Central memory CD8-positive, alpha-beta T cell (primary cell): Measurements from ENCODE around the gene TMEM62.
"Not testable (repeated sequence)": the region's sequence is repeated elsewhere in the genome, so short reads cannot be mapped to it uniquely, and the experiment has no call there.

Experiments used
- ATAC-seq: fragments of 150-1000 bp; cut with Tn5 transposase; replicated peaks from 2 replicates; pipeline ENCODE4 v1.10.0; 2022; ENCODE audit warnings: mild to moderate bottlenecking, moderate FRiP score, moderate number of reproducible peaks; ENCODE audit not compliant: poor library complexity, severe bottlenecking; ENCODE audit errors: extremely low read depth
- DNase-seq, 2 donors: peaks; one replicate each; pipeline ENCODE4 v3.0.0; 2021; ENCODE audit warnings: low spot score in 2 of 2
- H3K27ac Mint-ChIP-seq: one replicate; pipeline ENCODE4 v1.8.0; 2022; ENCODE audit warnings: low read depth, mild to moderate bottlenecking, moderate library complexity, mixed read lengths
- H3K27me3 Mint-ChIP-seq: one replicate; pipeline ENCODE4 v1.8.0; 2022; ENCODE audit warnings: mixed read lengths
- H3K36me3 Mint-ChIP-seq: one replicate; pipeline ENCODE4 v1.8.0; 2022; ENCODE audit warnings: mild to moderate bottlenecking, moderate library complexity, mixed read lengths; ENCODE audit not compliant: insufficient read depth
- H3K4me1 Mint-ChIP-seq: one replicate; pipeline ENCODE4 v1.8.0; 2022; ENCODE audit warnings: mixed read lengths
- H3K4me3 Mint-ChIP-seq: one replicate; pipeline ENCODE4 v1.8.0; 2022; ENCODE audit warnings: mild to moderate bottlenecking, moderate library complexity, mixed read lengths
- H3K9me3 Mint-ChIP-seq: one replicate; pipeline ENCODE4 v1.8.0; 2022; ENCODE audit warnings: mixed read lengths

Gene TMEM62

DNA sequence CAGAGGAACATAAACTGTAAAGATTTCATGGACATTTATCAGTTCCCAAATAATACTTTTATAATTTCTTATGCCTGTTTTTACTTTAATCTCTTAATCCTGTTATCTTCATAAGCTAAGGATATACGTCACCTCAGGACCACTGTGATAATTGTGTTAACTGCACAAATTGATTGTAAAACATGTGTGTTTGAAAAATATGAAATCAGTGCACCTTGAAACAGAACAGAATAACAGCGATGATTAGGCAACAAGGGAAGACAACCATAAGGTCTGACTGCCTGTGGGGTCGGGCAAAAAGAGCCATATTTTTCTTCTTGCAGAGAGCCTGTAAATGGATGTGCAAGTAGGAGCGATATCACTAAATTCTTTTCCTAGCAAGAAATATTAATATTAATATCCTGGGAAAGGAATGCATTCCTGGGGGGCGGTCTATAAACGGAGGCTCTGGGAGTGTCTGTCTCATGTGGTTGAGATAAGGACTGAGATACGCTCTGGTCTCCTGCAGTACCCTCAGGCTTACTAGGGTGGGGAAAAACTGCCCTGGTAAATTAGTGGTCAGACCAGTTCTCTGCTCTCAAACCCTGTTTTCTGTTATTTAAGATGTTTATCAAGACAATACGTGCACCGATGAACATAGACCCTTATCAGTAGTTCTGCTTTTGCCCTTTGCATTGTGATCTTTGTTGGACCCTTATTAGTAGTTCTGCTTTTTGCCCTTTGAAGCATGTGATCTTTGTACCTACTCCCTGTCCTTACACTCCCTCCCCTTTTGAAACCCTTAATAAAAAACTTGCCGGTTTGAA lies 5.0 kb upstream of the TMEM62 start:
- DNase-seq, H3K36me3 Mint-ChIP-seq, H3K4me1 Mint-ChIP-seq, H3K9me3 Mint-ChIP-seq, H3K27ac Mint-ChIP-seq, ATAC-seq, H3K4me3 Mint-ChIP-seq: not testable (repeated sequence)
- H3K27me3 Mint-ChIP-seq = peaks cover 19% of the 10 kb centered on the region

DNA sequence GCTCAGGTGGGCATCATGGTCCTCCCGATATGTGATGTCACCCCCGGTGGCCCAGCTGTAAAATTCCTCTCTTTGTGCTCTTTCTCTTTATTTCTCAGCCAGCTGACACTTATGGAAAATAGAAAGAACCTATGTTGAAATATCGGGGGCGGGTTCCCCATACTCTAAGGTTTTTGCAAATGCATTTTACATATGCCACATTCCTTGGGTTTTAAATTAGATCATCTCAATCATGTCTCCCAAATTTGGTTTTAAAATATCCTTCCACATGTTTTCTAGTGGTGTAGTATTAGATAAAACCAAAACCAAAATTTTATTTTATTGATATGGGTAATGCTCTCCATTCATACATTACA lies 4.4 kb upstream of the TMEM62 start:
- Mint-ChIP-seq H3K4me3 (no peak overlapping the region), H3K36me3 (peaks cover 3% of the 10 kb centered on the region), H3K27ac (no peak overlapping the region), H3K4me1 (peaks cover under 1% of the 10 kb centered on the region), H3K27me3 (peaks cover 19% of the 10 kb centered on the region), H3K9me3 (no peaks in the 10 kb centered on the region)
- ATAC-seq = no peak
- DNase-seq = no peak

DNA sequence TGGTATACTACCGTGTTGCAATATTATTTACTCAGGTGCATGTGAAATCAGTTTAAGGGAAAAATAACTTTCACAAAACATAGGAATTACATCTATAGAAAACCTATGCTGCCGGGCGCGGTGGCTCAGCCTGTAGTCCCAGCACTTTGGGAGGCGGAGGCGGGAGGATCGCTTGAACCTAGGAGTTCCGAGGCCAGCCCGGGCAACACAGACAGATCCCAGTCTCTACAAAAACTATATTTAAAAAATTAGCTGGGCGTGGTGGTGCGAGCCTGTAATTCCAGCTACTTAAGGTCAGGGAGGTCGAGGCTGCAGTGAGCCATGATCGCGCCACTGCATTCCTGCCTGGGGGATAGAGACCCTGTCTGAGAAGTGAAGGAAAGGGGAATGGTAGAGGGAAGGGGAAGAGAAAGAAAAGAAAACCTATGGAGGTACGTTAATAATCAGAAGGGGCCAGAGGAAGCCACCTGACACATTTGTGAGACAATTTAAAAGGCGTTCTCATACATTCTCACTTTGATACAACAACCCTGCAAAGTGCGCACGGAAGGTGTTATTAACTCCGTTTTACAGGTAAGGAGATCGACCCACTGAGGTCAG lies 456 bp upstream of the TMEM62 start:
- Mint-ChIP-seq H3K4me1 (peaks cover 13% of the 10 kb centered on the region), H3K4me3 (peak overlapping the region; percentile 89), H3K9me3 (no peaks in the 10 kb centered on the region), H3K27me3 (peaks cover 19% of the 10 kb centered on the region), H3K36me3 (peaks cover 19% of the 10 kb centered on the region), H3K27ac (peak overlapping the region; percentile 95)
- DNase-seq = no peak
- ATAC-seq = no peak

DNA sequence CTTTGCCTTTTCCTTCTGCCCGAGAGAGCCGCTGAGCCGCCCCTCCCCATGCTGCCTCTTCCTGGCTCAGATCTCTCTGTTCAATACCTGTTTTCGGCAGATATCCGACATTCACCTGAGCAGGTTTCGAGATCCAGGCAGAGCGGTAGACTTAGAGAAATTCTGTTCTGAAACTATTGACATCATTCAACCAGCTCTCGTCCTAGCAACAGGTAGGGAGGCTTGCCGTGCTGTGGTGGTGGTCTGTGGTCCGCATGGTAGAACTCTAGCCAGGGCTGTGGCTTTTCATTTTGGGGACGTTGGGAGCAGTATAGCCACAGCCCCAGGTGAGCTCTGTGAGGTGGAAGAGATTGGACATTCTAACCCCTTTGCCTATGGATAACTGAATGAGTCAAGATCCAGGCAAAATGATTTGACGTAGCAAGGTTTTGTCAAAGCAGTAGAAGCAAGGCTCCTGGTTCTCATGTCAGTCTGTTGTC lies 810 bp downstream of the TMEM62 start:
- Mint-ChIP-seq H3K4me1 (peaks cover 17% of the 10 kb centered on the region), H3K9me3 (no peaks in the 10 kb centered on the region), H3K27ac (peak overlapping the region; percentile 95), H3K27me3 (peaks cover 11% of the 10 kb centered on the region), H3K36me3 (peaks cover 30% of the 10 kb centered on the region), H3K4me3 (peak overlapping the region; percentile 89)
- ATAC-seq (peak; percentile 2), DNase-seq (no peak)

DNA sequence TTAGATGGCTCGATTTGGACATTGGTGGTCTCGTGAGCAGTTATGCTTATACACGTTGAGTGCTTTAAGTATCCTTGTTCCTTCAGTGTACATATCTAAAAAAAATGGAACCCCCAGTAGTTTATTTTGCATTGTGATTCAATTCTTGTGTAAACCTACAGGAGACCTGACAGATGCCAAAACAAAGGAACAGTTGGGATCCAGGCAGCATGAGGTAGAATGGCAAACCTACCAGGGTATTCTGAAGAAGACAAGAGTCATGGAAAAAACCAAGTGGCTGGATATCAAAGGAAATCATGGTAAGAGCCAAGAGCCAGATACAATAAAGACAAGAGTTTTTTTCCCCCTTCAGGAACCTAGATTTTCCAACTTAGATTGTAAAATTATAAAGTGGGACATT lies 2.0 kb downstream of the TMEM62 start:
- Mint-ChIP-seq H3K9me3 (no peaks in the 10 kb centered on the region), H3K27me3 (no peaks in the 10 kb centered on the region), H3K27ac (no peak overlapping the region), H3K4me3 (no peak overlapping the region), H3K36me3 (peaks cover 37% of the 10 kb centered on the region), H3K4me1 (peaks cover 17% of the 10 kb centered on the region)
- DNase-seq = no peak
- ATAC-seq = no peak

DNA sequence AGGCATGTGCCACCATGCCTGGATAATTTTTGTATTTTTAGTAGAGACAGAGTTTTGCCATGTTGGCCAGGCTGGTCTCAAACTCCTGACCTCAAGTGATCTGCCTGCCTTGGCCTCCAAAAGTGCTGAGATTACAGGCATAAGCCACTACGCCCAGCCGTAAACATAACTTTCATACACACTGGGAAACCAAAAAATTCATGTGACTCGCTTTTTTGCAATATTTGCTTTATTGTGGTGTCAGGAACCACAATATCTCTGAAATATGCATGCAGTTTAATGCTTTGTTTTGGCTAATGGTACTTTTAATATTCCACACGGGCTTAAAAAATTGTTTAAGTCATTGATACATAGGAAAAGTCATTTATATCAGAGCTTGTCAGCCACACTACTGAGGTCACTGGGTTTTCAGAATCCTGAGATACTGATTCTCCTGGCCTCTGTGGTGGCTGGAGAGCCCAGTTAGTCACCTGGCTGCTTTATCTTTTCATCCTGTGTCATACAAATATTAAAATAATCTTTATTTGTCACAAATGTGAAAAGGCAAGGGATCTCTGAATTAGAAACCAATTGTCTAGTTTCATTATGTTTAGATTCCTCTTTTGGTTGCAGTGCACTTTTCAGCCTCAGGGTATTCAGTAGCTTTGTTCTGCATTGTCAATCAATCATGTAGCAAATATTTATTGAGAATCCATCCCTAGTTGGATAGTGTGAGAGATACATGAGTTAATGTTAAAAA lies 10.0 kb downstream of the TMEM62 start:
- Mint-ChIP-seq H3K27me3 (no peaks in the 10 kb centered on the region), H3K27ac (no peak overlapping the region), H3K9me3 (no peaks in the 10 kb centered on the region), H3K36me3 (peaks cover 24% of the 10 kb centered on the region), H3K4me1 (peaks cover 21% of the 10 kb centered on the region), H3K4me3 (no peak overlapping the region)
- DNase-seq (no peak), ATAC-seq (no peak)

DNA sequence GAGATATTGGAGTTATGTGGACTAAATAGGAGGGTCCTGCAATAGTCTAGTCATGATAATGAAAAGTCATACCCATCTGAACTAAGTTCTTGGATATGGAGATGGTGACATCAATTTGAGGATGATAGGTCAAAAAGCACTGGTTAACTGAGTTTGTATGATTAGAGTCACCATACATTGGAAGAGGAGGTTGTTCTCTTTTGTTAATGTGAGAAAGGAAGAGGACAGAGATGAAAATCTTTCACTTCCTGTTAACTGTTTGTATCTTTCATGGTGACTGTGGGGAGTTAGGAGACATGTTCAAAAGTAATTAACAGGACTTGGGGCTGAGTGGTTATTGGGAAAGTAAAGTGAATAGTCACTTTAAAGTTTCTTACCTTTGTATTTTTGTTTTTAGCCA lies 11.1 kb downstream of the TMEM62 start:
- Mint-ChIP-seq H3K4me3 (no peak overlapping the region), H3K27me3 (no peaks in the 10 kb centered on the region), H3K9me3 (no peaks in the 10 kb centered on the region), H3K27ac (no peak overlapping the region), H3K36me3 (peaks cover 20% of the 10 kb centered on the region), H3K4me1 (peaks cover 21% of the 10 kb centered on the region)
- no peak for ATAC-seq
- no peak for DNase-seq

DNA sequence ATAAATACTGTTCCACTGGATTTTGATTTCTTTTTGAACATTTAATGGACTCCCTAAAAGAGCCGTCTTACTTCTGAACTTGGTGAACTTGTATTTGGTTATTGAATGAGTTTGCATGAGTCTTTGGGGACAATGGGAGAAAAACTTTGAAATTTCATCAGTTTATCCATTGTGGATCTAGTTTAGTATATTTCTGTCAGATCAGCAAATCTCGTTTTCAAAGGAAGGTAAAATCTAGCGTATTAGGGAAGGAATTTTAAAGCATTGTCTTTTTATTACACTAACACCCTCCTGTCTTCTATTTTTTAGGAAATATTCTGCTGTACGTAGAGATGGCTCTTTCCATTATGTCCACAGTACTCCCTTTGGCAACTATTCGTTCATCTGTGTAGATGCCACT lies 12.8 kb downstream of the TMEM62 start:
- H3K27me3 Mint-ChIP-seq = no peaks in the 10 kb centered on the region
- no peaks in the 10 kb centered on the region for H3K9me3 Mint-ChIP-seq
- H3K4me3 Mint-ChIP-seq = no peak overlapping the region
- peaks cover 13% of the 10 kb centered on the region for H3K36me3 Mint-ChIP-seq
- ATAC-seq (no peak), DNase-seq (no peak)
- H3K4me1 Mint-ChIP-seq = peaks cover 22% of the 10 kb centered on the region
- peak overlapping the region; percentile 47 for H3K27ac Mint-ChIP-seq

DNA sequence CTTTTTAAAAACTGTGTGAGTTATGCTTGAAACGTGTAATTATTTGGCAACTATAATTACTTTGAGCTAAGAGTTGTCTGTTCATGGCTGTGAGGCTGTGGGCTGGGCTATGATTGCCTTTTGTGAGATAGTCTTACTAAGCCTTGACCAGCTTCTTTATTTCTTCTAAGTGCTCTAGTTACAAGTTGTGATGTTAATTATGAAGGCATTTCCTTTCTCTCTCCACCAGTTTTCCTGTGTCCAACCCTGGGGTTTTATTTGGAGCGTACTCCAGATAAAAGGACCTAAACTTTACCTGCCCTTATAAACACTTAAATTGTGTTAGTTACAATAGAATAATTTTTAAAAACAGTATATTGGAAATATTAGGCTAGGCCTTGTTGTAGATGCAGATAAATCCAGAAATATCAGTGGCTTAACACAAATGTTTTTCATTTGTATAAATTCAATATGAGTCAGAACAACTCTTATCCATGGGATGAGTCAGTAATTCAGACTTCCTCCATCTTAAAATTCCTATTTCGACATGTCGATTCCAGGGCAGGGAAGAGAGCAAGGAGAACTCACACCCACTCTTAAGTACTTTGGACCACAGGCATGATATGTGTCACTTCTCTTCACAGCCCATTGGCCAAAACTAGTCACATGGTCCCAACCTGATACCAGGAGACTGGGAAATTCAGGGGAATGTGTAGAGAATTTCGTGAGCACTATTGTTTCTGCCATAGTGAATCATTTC lies 17.0 kb downstream of the TMEM62 start:
- no peak for ATAC-seq
- H3K4me3 Mint-ChIP-seq = no peak overlapping the region

DNA sequence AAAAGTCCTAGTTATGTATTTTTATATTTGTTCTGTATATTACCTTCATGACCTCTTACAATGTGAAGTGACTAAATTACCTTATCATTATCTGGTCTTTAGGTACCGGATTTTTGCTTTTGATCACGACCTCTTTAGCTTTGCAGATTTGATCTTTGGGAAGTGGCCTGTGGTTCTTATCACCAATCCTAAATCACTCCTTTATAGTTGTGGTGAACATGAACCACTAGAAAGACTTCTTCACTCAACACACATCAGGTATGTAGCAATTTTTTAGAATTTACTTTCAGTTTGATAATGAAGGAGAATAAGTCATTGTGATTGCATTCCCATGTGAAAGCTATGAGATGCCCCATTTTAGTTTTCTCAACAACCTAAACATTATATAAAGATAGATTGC lies 18.3 kb downstream of the TMEM62 start:
- Mint-ChIP-seq H3K4me1 (peaks cover 15% of the 10 kb centered on the region), H3K4me3 (no peak overlapping the region), H3K9me3 (no peaks in the 10 kb centered on the region), H3K36me3 (peaks cover 28% of the 10 kb centered on the region), H3K27ac (no peak overlapping the region), H3K27me3 (no peaks in the 10 kb centered on the region)
- DNase-seq (no peak), ATAC-seq (peak; percentile 85)

More for the DNA sequence above, 17.0 kb downstream of the TMEM62 start:
- DNase-seq = no peak
- Mint-ChIP-seq H3K27me3 (no peaks in the 10 kb centered on the region), H3K4me1 (peaks cover 15% of the 10 kb centered on the region), H3K9me3 (no peaks in the 10 kb centered on the region), H3K27ac (no peak overlapping the region), H3K36me3 (peaks cover 29% of the 10 kb centered on the region)

DNA sequence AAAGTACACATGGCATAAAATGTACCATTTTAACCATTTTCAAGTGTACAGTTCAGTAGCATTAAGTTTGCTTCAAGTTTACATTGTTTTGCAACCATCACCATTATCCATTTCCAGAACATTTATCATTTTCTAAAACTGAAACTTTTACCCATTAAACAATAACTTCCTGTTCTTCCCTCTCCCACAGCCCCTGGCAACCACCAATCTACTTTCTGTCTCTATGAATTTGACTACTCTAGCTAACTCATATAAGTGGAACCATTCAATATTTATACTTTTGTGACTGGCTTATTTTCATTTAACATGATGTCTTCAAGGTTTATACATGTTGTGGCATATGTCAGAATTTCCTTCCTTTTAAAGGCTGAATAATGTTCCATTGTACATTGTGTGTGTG lies 19.9 kb downstream of the TMEM62 start:
- no peak overlapping the region for H3K4me3 Mint-ChIP-seq
- H3K36me3 Mint-ChIP-seq = peaks cover 27% of the 10 kb centered on the region
- DNase-seq (no peak), ATAC-seq (no peak)
- no peak overlapping the region for H3K27ac Mint-ChIP-seq
- no peaks in the 10 kb centered on the region for H3K27me3 Mint-ChIP-seq
- no peaks in the 10 kb centered on the region for H3K9me3 Mint-ChIP-seq
- H3K4me1 Mint-ChIP-seq = peaks cover 20% of the 10 kb centered on the region

DNA sequence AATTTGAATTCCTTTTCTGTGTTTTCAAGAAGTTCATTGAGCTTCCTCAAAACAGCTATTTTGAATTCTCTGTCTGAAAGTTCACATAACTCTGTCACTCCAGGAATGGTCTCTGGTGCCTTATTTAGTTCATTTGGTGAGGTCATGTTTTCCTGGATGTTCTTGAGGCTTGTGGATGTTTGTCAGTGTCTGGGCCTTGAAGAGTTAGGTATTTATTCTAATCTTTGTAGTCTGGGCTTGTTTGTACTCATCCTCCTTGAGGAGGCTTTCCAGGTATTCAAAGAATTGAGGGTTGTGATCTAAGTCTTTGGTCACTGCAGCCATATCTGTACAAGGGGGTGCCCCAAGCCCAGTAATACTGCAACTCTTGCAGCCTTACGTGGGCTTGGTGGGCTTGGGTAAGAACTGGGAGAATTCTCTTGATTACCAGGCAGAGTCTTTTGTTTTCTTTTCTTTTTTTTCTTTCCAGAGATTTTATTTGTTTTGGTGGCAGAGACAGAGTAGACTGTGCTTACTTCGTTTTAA lies 32.5 kb downstream of the TMEM62 start:
- Mint-ChIP-seq H3K4me1 (no peaks in the 10 kb centered on the region), H3K36me3 (peaks cover 40% of the 10 kb centered on the region), H3K9me3 (no peaks in the 10 kb centered on the region), H3K4me3 (no peak overlapping the region), H3K27ac (no peak overlapping the region), H3K27me3 (no peaks in the 10 kb centered on the region)
- no peak for ATAC-seq
- DNase-seq = no peak
